SK-N-MC (cell line): Measurements from ENCODE around the gene ADAMTSL3.
"Not testable (repeated sequence)": the region's sequence is repeated elsewhere in the genome, so short reads cannot be mapped to it uniquely, and the experiment has no call there.

Experiments used
- FOXP2 ChIP-seq: optimal IDR thresholded peaks from 2 replicates; pipeline ENCODE3; 2011; ENCODE audit warnings: mild to moderate bottlenecking, moderate library complexity; ENCODE audit not compliant: insufficient read depth; ENCODE audit errors: extremely low read length, control extremely low read depth
- POLR2AphosphoS5 ChIP-seq: IDR thresholded peaks from 2 replicates; pipeline ENCODE4 v1.6.1; 2012; ENCODE audit warnings: mild to moderate bottlenecking, low read depth, low read length, borderline replicate concordance

GRCh38 chr15:84049480-84049879, 395.6 kb downstream of the ADAMTSL3 start:
- not testable (repeated sequence) for TF ChIP-seq POLR2AphosphoS5, FOXP2
